H9 (cell line): ENCODE results near the gene DQX1. TPM values are rescaled to one million over a fixed set of nuclear protein-coding genes. Genes with fewer than 3 reads are reported as not detected.

Source experiments
- DNase-seq: peaks from one replicate; pipeline ENCODE4 v3.0.0-alpha.2; 2017
- H2AFZ ChIP-seq: one replicate; pipeline ENCODE4 v1.6.1; 2013; ENCODE audit warnings: mild to moderate bottlenecking, low read length, control low read depth, moderate library complexity
- H2AK5ac ChIP-seq: 2 replicates; pipeline ENCODE4 v1.6.1; 2013; ENCODE audit warnings: low read length, control low read depth, mixed read lengths; ENCODE audit not compliant: insufficient read length
- H2BK120ac ChIP-seq: one replicate; pipeline ENCODE4 v1.6.1; 2013; ENCODE audit warnings: low read depth, mild to moderate bottlenecking, low read length, control low read depth, inconsistent platforms; ENCODE audit not compliant: poor library complexity, severe bottlenecking
- H2BK12ac ChIP-seq: 2 replicates; pipeline ENCODE4 v1.6.1; 2013; ENCODE audit warnings: low read length, control low read depth, mixed read lengths, low read depth; ENCODE audit not compliant: insufficient read length
- H2BK15ac ChIP-seq: 2 replicates; pipeline ENCODE4 v1.6.1; 2013; ENCODE audit warnings: low read depth, low read length, control low read depth
- H2BK20ac ChIP-seq: one replicate; pipeline ENCODE4 v1.6.1; 2013; ENCODE audit warnings: low read depth, mild to moderate bottlenecking, low read length, control low read depth, inconsistent platforms; ENCODE audit not compliant: poor library complexity, severe bottlenecking
- H2BK5ac ChIP-seq: 2 replicates; pipeline ENCODE4 v1.6.1; 2013; ENCODE audit warnings: low read length, control low read depth, mixed read lengths; ENCODE audit not compliant: insufficient read length
- H3K14ac ChIP-seq: 2 replicates; pipeline ENCODE4 v1.6.1; 2013; ENCODE audit warnings: low read length, control low read depth; ENCODE audit not compliant: insufficient read depth
- H3K18ac ChIP-seq: 2 replicates; pipeline ENCODE4 v1.6.1; 2013; ENCODE audit warnings: low read depth, mild to moderate bottlenecking, mixed read lengths, low read length, control low read depth; ENCODE audit not compliant: insufficient read length
- H3K23ac ChIP-seq: 2 replicates; pipeline ENCODE4 v1.6.1; 2013; ENCODE audit warnings: low read length, control low read depth, mixed read lengths, low read depth; ENCODE audit not compliant: insufficient read length
- H3K23me2 ChIP-seq: 2 replicates; pipeline ENCODE4 v1.6.1; 2013; ENCODE audit warnings: low read depth, mild to moderate bottlenecking, mixed read lengths, low read length, control low read depth; ENCODE audit not compliant: insufficient read length, poor library complexity, severe bottlenecking
- H3K27ac ChIP-seq: 2 replicates; pipeline ENCODE4 v1.5.1; 2013; ENCODE audit warnings: low read length, control low read depth, mixed read lengths, low read depth; ENCODE audit not compliant: insufficient read length
- H3K27me3 ChIP-seq: 2 replicates; pipeline ENCODE4 v1.6.1; 2013; ENCODE audit warnings: low read length, control low read depth, inconsistent platforms; ENCODE audit not compliant: insufficient read depth
- H3K4ac ChIP-seq: 2 replicates; pipeline ENCODE4 v1.6.1; 2013; ENCODE audit warnings: low read depth, mild to moderate bottlenecking, control low read depth, inconsistent platforms, low read length, moderate library complexity
- H3K4me1 ChIP-seq: 2 replicates; pipeline ENCODE4 v1.6.1; 2013; ENCODE audit warnings: low read length, control low read depth, inconsistent platforms; ENCODE audit not compliant: insufficient read depth
- H3K4me2 ChIP-seq: 2 replicates; pipeline ENCODE4 v1.6.1; 2013; ENCODE audit warnings: low read length, control low read depth, mixed read lengths; ENCODE audit not compliant: insufficient read length, insufficient read depth
- H3K56ac ChIP-seq: 2 replicates; pipeline ENCODE4 v1.6.1; 2013; ENCODE audit warnings: low read depth, mild to moderate bottlenecking, mixed read lengths, low read length, control low read depth; ENCODE audit not compliant: insufficient read length
- H3K79me1 ChIP-seq: 2 replicates; pipeline ENCODE4 v1.6.1; 2013; ENCODE audit warnings: low read depth, mild to moderate bottlenecking, moderate library complexity, low read length, control low read depth, inconsistent platforms; ENCODE audit not compliant: insufficient read depth, poor library complexity, severe bottlenecking
- H3K79me2 ChIP-seq: 2 replicates; pipeline ENCODE4 v1.6.1; 2013; ENCODE audit warnings: low read length, control low read depth, inconsistent platforms; ENCODE audit not compliant: insufficient read depth
- H3K9ac ChIP-seq: 2 replicates; pipeline ENCODE4 v1.6.1; 2013; ENCODE audit warnings: low read length, control low read depth, mixed read lengths; ENCODE audit not compliant: insufficient read length; ENCODE audit errors: extremely low read depth
- H3K9me3 ChIP-seq: one replicate; pipeline ENCODE4 v1.6.1; 2013; ENCODE audit warnings: low read depth, low read length, inconsistent platforms; ENCODE audit not compliant: control insufficient read depth
- H3T11ph ChIP-seq: one replicate; pipeline ENCODE4 v1.6.1; 2013; ENCODE audit warnings: mild to moderate bottlenecking, low read length, control low read depth, inconsistent platforms
- H4K20me1 ChIP-seq: one replicate; pipeline ENCODE4 v1.6.1; 2013; ENCODE audit not compliant: control insufficient read depth, insufficient read length, insufficient read depth
- H4K5ac ChIP-seq: 2 replicates; pipeline ENCODE4 v1.6.1; 2013; ENCODE audit warnings: low read depth, mild to moderate bottlenecking, mixed read lengths, low read length, control low read depth; ENCODE audit not compliant: insufficient read length
- H4K8ac ChIP-seq: replicated peaks from 2 replicates; pipeline ENCODE4 v1.6.1; 2013; ENCODE audit warnings: low read length, control low read depth, mixed read lengths, low read depth; ENCODE audit not compliant: insufficient read length
- H4K91ac ChIP-seq: 2 replicates; pipeline ENCODE4 v1.6.1; 2013; ENCODE audit warnings: low read depth, mild to moderate bottlenecking, moderate library complexity, mixed read lengths, low read length, control low read depth; ENCODE audit not compliant: insufficient read length
- H3K27ac Mint-ChIP-seq, 3 experiments: 2 replicates in 2 of 3; 3 replicates in 1 of 3; pipeline ENCODE4 v1.8.0; 2020 to 2021; ENCODE audit warnings: mixed read lengths in 3 of 3, mild to moderate bottlenecking in 1 of 3, moderate library complexity in 1 of 3
- H3K27me3 Mint-ChIP-seq: 2 replicates; pipeline ENCODE4 v1.8.0; 2021; ENCODE audit warnings: low read depth, mild to moderate bottlenecking, moderate library complexity, mixed read lengths
- H3K36me3 Mint-ChIP-seq, 3 experiments: 2 replicates in 2 of 3; 3 replicates in 1 of 3; pipeline ENCODE4 v1.8.0; 2020 to 2021; ENCODE audit warnings: low read depth in 3 of 3, mixed read lengths in 3 of 3; ENCODE audit not compliant: insufficient read depth in 1 of 3
- H3K4me1 Mint-ChIP-seq, 2 experiments: 2 replicates each; pipeline ENCODE4 v1.8.0; 2020; ENCODE audit warnings: mixed read lengths in 2 of 2
- H3K4me3 Mint-ChIP-seq, 2 experiments: 2 replicates in 1 of 2; 3 replicates in 1 of 2; pipeline ENCODE4 v1.8.0; 2020 to 2021; ENCODE audit warnings: mild to moderate bottlenecking in 2 of 2, mixed read lengths in 2 of 2, moderate library complexity in 1 of 2
- H3K9me3 Mint-ChIP-seq, 2 experiments: 2 replicates in 1 of 2; 3 replicates in 1 of 2; pipeline ENCODE4 v1.8.0; 2020; ENCODE audit warnings: mild to moderate bottlenecking in 2 of 2, mixed read lengths in 2 of 2, moderate library complexity in 1 of 2
- CTCF ChIP-seq: fragments of 200-600 bp; sonication (generic); conservative IDR thresholded peaks from 3 replicates; pipeline ENCODE4 v1.8.0; 2021; ENCODE audit warnings: antibody characterized with exemption, mild to moderate bottlenecking
- WGBS: extraction: QIAGEN DNeasy Blood & Tissue Kit; methylation state at CpG from one replicate; pipeline ENCODE4 v1.1.7; 2013; ENCODE audit warnings: missing lambda C conversion rate, low lambda C conversion rate, mixed read lengths; ENCODE audit not compliant: insufficient read length; ENCODE audit errors: extremely low coverage; 5-methylcytosine and 5-hydroxymethylcytosine counted together
- total RNA-seq: library from RNA; stranded (reverse); gene quantifications from 2 replicates; pipeline ENCODE4 v1.2.1, GENCODE V29; 2021

The DQX1 gene
- total RNA-seq, 1 experiment from 2014 or later, result 0.98 TPM

- no peaks in the 10 kb centered on the region for H3K79me1 ChIP-seq
- peaks cover 8% of the 10 kb centered on the region for H3K23me2 ChIP-seq
- H3K27me3 ChIP-seq, result no peaks in the 10 kb centered on the region
- H3K27ac ChIP-seq, result peak within 1 kb of the TSS; percentile 83
- H4K8ac ChIP-seq, result no peak within 1 kb of the TSS
- Mint-ChIP-seq H3K36me3 (peaks cover 12 to 22% (median 19%) of the 10 kb centered on the region in 3 experiments), H3K27ac (peak within 1 kb of the TSS; percentile 98 to 99 (median 98)), H3K4me1 (peaks cover 11 to 12% of the 10 kb centered on the region in 2 experiments), H3K27me3 (peaks cover 3% of the 10 kb centered on the region), H3K4me3 (peak within 1 kb of the TSS; percentile 96 to 98), H3K9me3 (no peaks in the 10 kb centered on the region; a peak in 1 of 5 replicates)
- H3K9ac ChIP-seq, result peak within 1 kb of the TSS; percentile 71
- no peaks in the 10 kb centered on the region for H3K4me1 ChIP-seq
- no peak within 1 kb of the TSS for H2BK15ac ChIP-seq
- no peak within 1 kb of the TSS for H3K56ac ChIP-seq
- no peak within 1 kb of the TSS for H2BK12ac ChIP-seq
- no peak within 1 kb of the TSS for H2BK5ac ChIP-seq
- H2AK5ac ChIP-seq, result no peak within 1 kb of the TSS
- no peaks in the 10 kb centered on the region for H3K9me3 ChIP-seq
- no peak within 1 kb of the TSS for H2AFZ ChIP-seq
- peak; percentile 94 for DNase-seq
- no peak within 1 kb of the TSS for H3T11ph ChIP-seq
- H3K4me2 ChIP-seq, result peak within 1 kb of the TSS; percentile 82
- H3K18ac ChIP-seq, result peak within 1 kb of the TSS; percentile 41
- peak within 1 kb of the TSS; percentile 45; the same call in 1 of the 2 replicates for H3K14ac ChIP-seq
- H4K91ac ChIP-seq, result no peak within 1 kb of the TSS
- WGBS, result no CpG with 5 or more reads among the region's 66 CpGs
- H3K79me2 ChIP-seq, result no peaks in the 10 kb centered on the region
- H3K4ac ChIP-seq, result no peak within 1 kb of the TSS
- peak within 1 kb of the TSS; percentile 37 for H4K5ac ChIP-seq
- no peaks in the 10 kb centered on the region for H4K20me1 ChIP-seq
- no peak within 1 kb of the TSS for H2BK20ac ChIP-seq
- 0 out of 3 replicates have a peak, but pooled peaks have one; percentile 21 for TF ChIP-seq CTCF
- no peak within 1 kb of the TSS for H2BK120ac ChIP-seq
- no peak within 1 kb of the TSS for H3K23ac ChIP-seq
These were observed 53.7 kb downstream of the DQX1 start, which contains the start of gene MRPL53 for GRCh38 chr2:74472086-74472944. Gene MRPL53 (minus strand): TSS chr2:74472680. CDS start chr2:74472660, 20 bp downstream.
